EL (cell line): ENCODE measurements around the gene SPPL3.

Experiments used
- DNase-seq: peaks from one replicate; pipeline ENCODE4 v3.0.0-alpha.2; 2016

Gene SPPL3

DNA sequence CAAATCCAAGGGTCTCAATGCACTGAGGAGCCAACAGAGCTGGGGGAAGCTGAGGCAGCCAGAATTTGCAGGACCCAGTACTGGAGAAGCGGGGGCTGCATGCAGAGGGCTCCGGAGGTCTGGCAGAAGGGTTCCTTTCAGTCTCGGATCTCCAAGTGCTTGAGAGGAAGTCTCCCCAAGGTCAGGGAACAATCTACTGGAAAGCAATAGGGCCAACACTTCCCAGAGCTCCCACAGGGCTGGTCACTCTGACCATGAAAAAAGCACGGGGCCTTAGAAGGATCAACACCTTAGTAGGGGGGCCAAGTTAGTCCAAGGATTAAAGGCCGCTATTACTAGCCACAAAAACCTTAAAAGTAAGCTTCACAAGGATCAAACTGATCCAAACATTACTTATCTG is 31.7 kb downstream of the SPPL3 start:
- DNase-seq: no peak

GRCh38 chr12:120870415-120870814 is 33.7 kb downstream of the SPPL3 start:
- DNase-seq: no peak

- DNase-seq: no peak
Measured at GRCh38 chr12:120869376-120869775, 34.8 kb downstream of the SPPL3 start.

- DNase-seq: no peak
Measured at GRCh38 chr12:120866108-120866507, 38.0 kb downstream of the SPPL3 start.

DNA sequence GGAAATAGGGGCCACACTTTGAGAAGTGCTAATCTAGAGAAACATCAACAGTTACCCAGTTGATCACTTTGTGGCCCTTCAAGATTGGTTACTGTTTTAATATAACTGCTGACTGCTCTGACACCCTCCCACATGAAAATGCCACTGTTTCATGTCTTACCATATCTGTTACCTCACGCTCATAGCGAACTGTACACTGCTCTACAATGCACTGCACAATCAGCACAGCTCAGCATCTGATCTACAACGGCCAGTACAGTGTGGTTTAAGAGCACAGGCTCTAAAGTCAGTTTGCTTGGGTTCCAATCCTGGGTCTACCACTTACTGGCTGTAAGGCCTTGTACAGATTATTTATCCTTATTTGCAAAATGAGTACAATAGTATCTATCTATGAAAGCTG is 39.1 kb downstream of the SPPL3 start:
- DNase-seq: no peak

DNA sequence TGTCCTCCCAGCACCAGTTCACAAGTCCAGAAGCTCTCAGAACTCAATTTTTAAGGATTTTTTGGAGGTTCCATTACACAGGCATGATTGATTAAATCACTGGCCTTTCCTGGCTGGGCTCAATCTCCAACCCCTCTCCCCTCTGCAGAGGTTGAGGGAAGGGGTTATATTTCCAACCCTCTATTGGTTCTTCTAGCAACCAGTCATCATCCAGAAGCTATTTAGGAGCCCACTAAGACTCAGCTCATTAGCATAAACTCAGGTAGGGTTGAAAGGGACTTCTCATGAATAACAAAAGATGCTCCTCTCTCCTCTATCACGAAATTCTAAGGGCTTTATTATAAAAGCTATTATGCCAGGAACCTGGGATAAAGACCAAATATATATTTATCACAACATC is 41.5 kb downstream of the SPPL3 start:
- no peak for DNase-seq

GRCh38 chr12:120861074-120861795 is 42.9 kb downstream of the SPPL3 start:
- peak; percentile 56 for DNase-seq

- no peak for DNase-seq
Measured at GRCh38 chr12:120858306-120859088, 45.7 kb downstream of the SPPL3 start.

- peak; percentile 23 for DNase-seq
Measured at GRCh38 chr12:120856980-120857379, 47.2 kb downstream of the SPPL3 start.

- DNase-seq: no peak
Measured at GRCh38 chr12:120855823-120856588, 48.2 kb downstream of the SPPL3 start.

DNA sequence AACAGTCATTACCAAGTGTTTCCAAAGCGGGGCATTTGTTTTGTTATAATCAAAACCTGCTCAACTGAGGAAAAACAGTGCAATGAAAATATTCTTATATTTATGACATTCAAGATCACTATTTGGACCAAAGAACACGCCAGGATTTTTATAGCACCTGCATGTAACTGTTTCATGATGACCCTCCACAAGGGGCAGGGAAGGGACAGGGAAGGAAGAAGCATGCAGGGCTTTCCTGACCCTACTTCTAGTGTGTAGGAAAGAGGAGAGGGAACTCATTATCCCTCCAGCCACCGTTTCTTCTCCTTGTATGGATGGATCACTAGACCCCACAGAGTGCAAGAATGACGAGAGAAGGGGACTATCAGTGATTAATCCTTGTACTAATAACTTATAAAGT is 49.4 kb downstream of the SPPL3 start:
- DNase-seq: no peak

DNA sequence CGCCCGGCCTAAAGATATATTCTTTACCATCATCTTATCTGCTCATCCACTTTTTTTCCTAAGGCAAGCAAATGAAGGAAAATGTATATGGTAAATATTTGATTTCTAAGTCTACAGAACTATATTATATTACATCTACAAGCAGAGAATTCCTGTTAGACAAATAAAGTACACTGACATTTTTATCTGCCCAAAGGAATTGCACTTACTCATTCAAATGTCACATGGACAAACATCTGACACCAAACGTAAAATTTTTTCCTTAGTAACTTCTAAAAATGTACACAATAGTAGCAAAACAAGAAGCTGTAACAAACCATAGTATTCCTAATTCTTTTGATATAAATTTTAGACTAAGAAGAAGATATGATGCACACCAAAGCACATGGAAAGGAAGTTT is 51.0 kb downstream of the SPPL3 start:
- no peak for DNase-seq

DNA sequence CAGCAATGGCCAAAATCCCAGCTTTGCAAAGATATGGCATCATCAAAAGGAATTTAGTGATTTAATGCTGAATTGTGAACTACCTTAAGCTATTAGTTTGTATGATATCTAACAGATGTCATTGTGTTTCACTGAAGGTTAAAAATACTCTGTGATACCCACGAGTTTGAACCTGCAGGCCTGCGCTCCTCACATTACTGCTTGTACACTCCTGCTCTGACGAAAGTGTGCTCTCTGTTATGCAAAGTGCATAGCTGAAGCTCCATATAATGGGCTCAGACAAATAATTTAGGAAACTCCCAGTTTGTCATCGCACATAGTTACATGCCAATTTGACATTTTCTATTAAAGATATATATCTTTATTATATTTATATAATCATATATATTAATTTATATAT is 52.2 kb downstream of the SPPL3 start:
- DNase-seq: no peak

DNA sequence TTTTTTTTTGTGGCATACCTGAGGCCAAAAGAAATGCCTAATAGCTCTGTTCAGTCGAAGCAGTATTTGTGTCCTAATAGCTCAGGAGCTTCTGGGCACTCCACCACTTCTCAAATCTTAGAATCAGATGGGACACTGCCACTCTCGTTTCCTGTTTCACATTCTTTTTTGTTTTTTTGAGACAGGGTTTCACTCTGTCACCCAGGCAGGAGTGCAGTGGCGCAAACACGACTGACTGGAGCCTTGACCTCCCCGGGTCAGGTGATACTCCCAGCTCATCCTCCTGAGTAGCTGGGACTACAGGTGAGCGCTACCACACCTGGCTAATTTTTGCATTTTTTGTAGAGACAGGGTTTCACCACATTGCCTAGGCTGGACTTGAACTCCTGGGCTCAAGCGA is 52.7 kb downstream of the SPPL3 start:
- DNase-seq: no peak

- DNase-seq: peak; percentile 63
Measured at GRCh38 chr12:120849765-120850164, 54.4 kb downstream of the SPPL3 start.

DNA sequence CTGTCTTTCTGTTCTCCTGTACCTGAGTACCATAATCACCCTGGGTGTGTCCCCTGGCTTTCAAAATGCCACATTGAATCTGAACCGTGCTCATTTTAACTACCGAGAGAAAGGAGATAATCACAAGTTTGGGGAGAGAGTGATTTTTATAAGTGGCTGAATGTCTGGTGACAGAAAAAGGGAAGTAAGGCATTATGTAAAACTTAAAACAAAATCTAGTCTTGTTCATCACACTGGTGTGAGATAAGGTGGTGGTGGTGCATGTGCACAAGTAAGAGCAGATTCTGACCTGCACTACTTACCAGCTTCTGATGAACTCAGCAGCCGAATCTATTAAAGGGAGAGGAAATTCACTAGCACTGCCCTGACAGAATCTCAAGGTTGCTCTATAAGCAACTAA is 56.3 kb downstream of the SPPL3 start:
- DNase-seq: no peak

GRCh38 chr12:120847392-120847791 is 56.8 kb downstream of the SPPL3 start:
- DNase-seq: peak; percentile 38

- DNase-seq: peak; percentile 7
Measured at GRCh38 chr12:120846721-120847120, 57.4 kb downstream of the SPPL3 start.

- no peak for DNase-seq
Measured at GRCh38 chr12:120845696-120846095, 58.5 kb downstream of the SPPL3 start.

- no peak for DNase-seq
Measured at GRCh38 chr12:120844768-120845449, 59.2 kb downstream of the SPPL3 start.

DNA sequence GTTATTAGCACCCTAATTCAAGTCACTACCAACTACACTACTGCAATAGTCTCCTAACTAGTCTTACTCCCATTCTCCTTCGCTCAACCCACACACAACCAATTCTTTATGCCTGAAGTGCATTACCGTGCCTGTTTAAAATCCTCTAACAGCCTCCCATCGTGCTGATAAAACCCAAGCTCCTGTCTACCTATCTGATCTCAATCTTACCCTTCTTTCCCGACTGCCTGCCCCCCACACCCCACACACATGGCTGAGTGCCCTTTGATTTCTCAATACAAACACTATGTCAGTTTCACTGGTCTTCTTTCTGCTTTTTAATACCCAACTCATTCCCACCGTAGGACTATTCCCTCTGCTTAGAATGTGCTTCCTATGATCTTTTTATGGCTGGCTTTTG is 59.9 kb downstream of the SPPL3 start:
- DNase-seq: no peak

DNA sequence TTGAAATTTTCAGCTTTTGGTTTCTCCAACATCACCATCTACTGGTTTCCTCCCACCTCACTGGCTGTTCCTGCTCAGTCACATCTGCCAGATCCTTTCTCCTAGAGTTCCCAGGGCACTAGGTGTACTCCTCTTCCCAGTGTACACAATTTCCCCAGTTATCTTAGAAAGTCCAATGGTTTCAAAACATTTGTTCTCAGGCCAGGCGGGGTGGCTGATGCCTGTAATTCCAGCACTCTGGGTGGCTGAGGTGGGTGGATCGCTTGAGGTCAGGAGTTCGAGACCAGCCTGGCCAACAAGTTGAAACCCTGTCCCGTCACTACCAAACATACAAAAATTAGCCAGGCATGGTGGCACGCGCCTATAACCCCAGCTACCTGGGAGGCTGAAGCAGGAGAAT is 60.7 kb downstream of the SPPL3 start:
- no peak for DNase-seq

DNA sequence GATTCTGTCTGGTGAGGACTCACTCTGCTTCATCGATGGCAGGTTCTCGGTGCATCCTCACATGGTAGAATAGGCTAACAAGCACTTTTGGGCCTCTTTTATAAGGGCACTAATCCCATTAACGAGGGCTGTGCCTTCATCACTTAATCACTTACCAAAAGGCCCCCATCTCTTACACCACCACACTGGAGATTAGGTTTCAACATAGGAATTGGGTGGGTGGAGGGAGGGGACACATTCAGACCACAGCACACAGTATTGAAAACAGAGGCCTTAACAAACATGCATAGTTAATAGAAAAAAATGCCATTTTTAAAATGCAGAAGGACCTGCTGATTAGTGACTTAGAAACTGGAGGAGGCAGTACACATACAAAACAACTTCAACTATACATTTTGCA is 61.6 kb downstream of the SPPL3 start:
- no peak for DNase-seq
